Activated T-cell treated with anti-CD3 and anti-CD28 coated beads for 1 hour (primary cell): ENCODE measurements around the gene SLC25A19.
"Not testable (repeated sequence)": the region's sequence is repeated elsewhere in the genome, so short reads cannot be mapped to it uniquely, and the experiment has no call there.

Experiments
- DNase-seq: peaks from one replicate; pipeline ENCODE4 v3.0.0-alpha.2; 2020; ENCODE audit warnings: low read depth

SLC25A19 gene

GRCh38 chr17:75267411-75268232, 21.6 kb downstream of the SLC25A19 start:
- DNase-seq, result no peak

- DNase-seq, result no peak
Observed at GRCh38 chr17:75267153-75267410, 22.2 kb downstream of the SLC25A19 start.

- no peak for DNase-seq
Observed at GRCh38 chr17:75266316-75267152, 22.7 kb downstream of the SLC25A19 start.

- DNase-seq, result no peak
Observed at GRCh38 chr17:75265614-75266315, 23.5 kb downstream of the SLC25A19 start.

- DNase-seq, result no peak
Observed at GRCh38 chr17:75263055-75263454, 26.2 kb downstream of the SLC25A19 start.

- no peak for DNase-seq
Observed at GRCh38 chr17:75262112-75262606, 27.1 kb downstream of the SLC25A19 start.

- peak; percentile 97 for DNase-seq
Observed at GRCh38 chr17:75261336-75262111, 27.7 kb downstream of the SLC25A19 start, which contains the start of the genes GGA3 and MRPS7. Gene GGA3 (minus strand): TSS chr17:75261606. CDS start chr17:75261587, 19 bp downstream. Gene MRPS7 (plus strand): TSS chr17:75261879. CDS start chr17:75261901, 22 bp downstream.

GRCh38 chr17:75260641-75261335, 28.4 kb downstream of the SLC25A19 start:
- no peak for DNase-seq

GRCh38 chr17:75257228-75257627, 32.0 kb downstream of the SLC25A19 start:
- DNase-seq, result not testable (repeated sequence)

- not testable (repeated sequence) for DNase-seq
Observed at GRCh38 chr17:75255954-75256698, 33.1 kb downstream of the SLC25A19 start.

- no peak for DNase-seq
Observed at GRCh38 chr17:75252039-75252816, 37.0 kb downstream of the SLC25A19 start.

GRCh38 chr17:75250009-75250471, 39.2 kb downstream of the SLC25A19 start:
- peak; percentile 63 for DNase-seq

- no peak for DNase-seq
Observed at GRCh38 chr17:75249564-75249963, 39.7 kb downstream of the SLC25A19 start.

GRCh38 chr17:75246404-75246803, 42.8 kb downstream of the SLC25A19 start:
- DNase-seq, result no peak

- DNase-seq, result no peak
Observed at GRCh38 chr17:75245011-75245410, 44.2 kb downstream of the SLC25A19 start.

- no peak for DNase-seq
Observed at GRCh38 chr17:75244133-75244866, 44.9 kb downstream of the SLC25A19 start.

- no peak for DNase-seq
Observed at GRCh38 chr17:75242461-75243042, 46.7 kb downstream of the SLC25A19 start.

GRCh38 chr17:75241996-75242460, 47.2 kb downstream of the SLC25A19 start:
- DNase-seq, result no peak
